Tibial nerve (tissue), 4 donors: ENCODE results near the gene RFX5. TPM values are rescaled to one million over a fixed set of nuclear protein-coding genes. Genes with fewer than 3 reads are reported as not detected.

ENCODE experiments used
- DNase-seq, 2 donors: peaks; one replicate each; pipeline ENCODE4 v3.0.0-alpha.2; 2019; ENCODE audit warnings: low spot score in 2 of 2
- H3K27ac ChIP-seq, 4 donors: fragments of 200-600 bp; sonication (generic) in 3 of 4; one replicate each; pipeline ENCODE4 v1.5.1; 2017 to 2019; ENCODE audit warnings: mild to moderate bottlenecking in 1 of 4
- H3K27me3 ChIP-seq, 2 donors: fragments of 200-600 bp; sonication (generic) in 1 of 2; one replicate each; pipeline versions ENCODE4 v1.5.1 to v1.6.0; 2017 to 2019
- H3K36me3 ChIP-seq, 3 donors: fragments of 200-600 bp; sonication (generic); one replicate each; pipeline ENCODE4 v1.5.1; 2018 to 2019
- H3K4me1 ChIP-seq, 4 donors: fragments of 200-600 bp; sonication (generic) in 3 of 4; one replicate each; pipeline ENCODE4 v1.5.1; 2017 to 2019
- H3K4me3 ChIP-seq, 4 donors: fragments of 200-600 bp; sonication (generic) in 3 of 4; one replicate each; pipeline ENCODE4 v1.5.1; 2017 to 2019; ENCODE audit warnings: mild to moderate bottlenecking in 1 of 4, moderate library complexity in 1 of 4
- H3K9me3 ChIP-seq, 4 donors: fragments of 200-600 bp; sonication (generic) in 3 of 4; one replicate each; pipeline ENCODE4 v1.5.1; 2017 to 2019
- EP300 ChIP-seq, 2 donors: sonication (generic); formaldehyde crosslinking; IDR thresholded peaks; one replicate each; pipeline ENCODE4 v1.6.1; 2017; ENCODE audit warnings: antibody characterized with exemption in 2 of 2, mild to moderate bottlenecking in 1 of 2
- POLR2A ChIP-seq, 2 donors: fragments of 450-650 bp; IDR thresholded peaks; one replicate each; pipeline ENCODE4 v1.6.1; 2017; ENCODE audit warnings: antibody characterized with exemption in 2 of 2, mild to moderate bottlenecking in 2 of 2, moderate library complexity in 2 of 2
- WGBS, 2 donors: methylation state at CpG; one replicate each; pipeline ENCODE4 v1.1.5; 2018; 5-methylcytosine and 5-hydroxymethylcytosine counted together
- total RNA-seq, 4 donors: library from RNA; depleted of rRNA; stranded (reverse); fragments of >200 nt; gene quantifications; one replicate each; pipeline ENCODE4 v1.1.0, GENCODE V29; 2016
- TF ChIP-seq, protein P1 (sequence below), 5 experiments: fragments of 200-600 bp in 3 of 5; fragments of 450-650 bp in 2 of 5; sonication (generic) in 3 of 5; IDR thresholded peaks; one replicate each; pipeline ENCODE4 v1.5.1; 2016 to 2019; ENCODE audit warnings: antibody characterized with exemption in 5 of 5, mild to moderate bottlenecking in 3 of 5, moderate library complexity in 2 of 5

The RFX5 gene
- total RNA-seq, 4 donors from 2014 or later = 17.7 to 45.0 (median 32.8) TPM

GRCh38 chr1:151371370-151372057 lies 24.5 kb upstream of the RFX5 start:
- Histone ChIP-seq H3K36me3 (peaks cover 0 to 4% (median 0%) of the 10 kb centered on the region in 3 donors), H3K27ac (peak overlapping the region; percentile 49 to 81 (median 74)), H3K27me3 (no peaks in the 10 kb centered on the region), H3K4me3 (peak overlapping the region; percentile 17 to 54 (median 38)), H3K4me1 (peaks cover 0 to 57% (median 38%) of the 10 kb centered on the region in 4 donors), H3K9me3 (no peaks in the 10 kb centered on the region)
- DNase-seq = peak; percentile 61 to 72
- TF ChIP-seq EP300 (IDR thresholded peaks at IDR 0.05) (peak in 1 of 2 donors; percentile 42), POLR2A (IDR thresholded peaks at IDR 0.05) (no peak)
- 14% methylated on average over 9 of the region's 9 CpGs for WGBS, 2 donors

DNA sequence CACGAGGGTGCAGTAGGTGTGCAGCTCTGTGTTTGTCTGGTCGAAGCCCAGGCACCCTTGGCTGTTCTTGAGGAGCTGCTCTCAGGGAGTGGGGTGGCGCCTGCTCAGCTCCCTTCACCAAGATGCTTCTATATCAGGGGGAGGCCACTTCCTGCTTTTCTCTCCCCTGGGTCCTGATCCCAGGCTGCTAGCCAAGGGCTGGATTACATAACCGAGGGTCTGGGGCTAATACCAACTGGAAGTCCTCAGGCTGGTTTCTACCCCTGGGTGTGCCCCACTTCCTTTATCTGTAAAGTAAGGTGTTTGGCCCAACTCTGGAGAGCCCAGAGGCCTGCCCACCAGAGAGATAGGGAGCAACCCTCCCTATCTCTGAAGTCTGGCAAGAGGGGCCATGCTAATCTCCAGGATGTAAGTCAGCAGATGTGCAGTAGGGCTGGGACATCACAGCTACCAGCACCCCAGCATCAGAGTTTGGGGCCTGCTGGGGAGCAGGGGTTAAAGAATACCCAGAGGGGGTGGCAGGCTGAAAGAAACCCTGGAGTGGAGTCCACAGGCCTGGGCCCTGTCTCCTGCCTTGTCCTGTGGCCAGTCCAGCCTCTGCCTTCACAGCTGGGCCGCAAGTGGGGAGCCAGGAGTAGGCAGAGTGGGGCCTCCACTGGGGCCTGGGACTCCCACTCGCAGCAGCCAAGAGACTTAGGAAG lies 23.3 kb upstream of the RFX5 start:
- H3K4me3 ChIP-seq = no peak overlapping the region
- peak overlapping the region in 3 of 4 donors; percentile 47 to 80 (median 69) for H3K27ac ChIP-seq
- H3K27me3 ChIP-seq = no peaks in the 10 kb centered on the region
- H3K36me3 ChIP-seq = peaks cover 0 to 15% (median 0%) of the 10 kb centered on the region in 3 donors
- TF ChIP-seq, protein P1, sequence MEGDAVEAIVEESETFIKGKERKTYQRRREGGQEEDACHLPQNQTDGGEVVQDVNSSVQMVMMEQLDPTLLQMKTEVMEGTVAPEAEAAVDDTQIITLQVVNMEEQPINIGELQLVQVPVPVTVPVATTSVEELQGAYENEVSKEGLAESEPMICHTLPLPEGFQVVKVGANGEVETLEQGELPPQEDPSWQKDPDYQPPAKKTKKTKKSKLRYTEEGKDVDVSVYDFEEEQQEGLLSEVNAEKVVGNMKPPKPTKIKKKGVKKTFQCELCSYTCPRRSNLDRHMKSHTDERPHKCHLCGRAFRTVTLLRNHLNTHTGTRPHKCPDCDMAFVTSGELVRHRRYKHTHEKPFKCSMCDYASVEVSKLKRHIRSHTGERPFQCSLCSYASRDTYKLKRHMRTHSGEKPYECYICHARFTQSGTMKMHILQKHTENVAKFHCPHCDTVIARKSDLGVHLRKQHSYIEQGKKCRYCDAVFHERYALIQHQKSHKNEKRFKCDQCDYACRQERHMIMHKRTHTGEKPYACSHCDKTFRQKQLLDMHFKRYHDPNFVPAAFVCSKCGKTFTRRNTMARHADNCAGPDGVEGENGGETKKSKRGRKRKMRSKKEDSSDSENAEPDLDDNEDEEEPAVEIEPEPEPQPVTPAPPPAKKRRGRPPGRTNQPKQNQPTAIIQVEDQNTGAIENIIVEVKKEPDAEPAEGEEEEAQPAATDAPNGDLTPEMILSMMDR (IDR thresholded peaks at IDR 0.05) = no peak
- no peak for TF ChIP-seq EP300 (IDR thresholded peaks at IDR 0.05)
- H3K4me1 ChIP-seq = peaks cover 0 to 57% (median 38%) of the 10 kb centered on the region in 4 donors
- no peak for DNase-seq
- H3K9me3 ChIP-seq = no peaks in the 10 kb centered on the region
- WGBS, 2 donors = 49 to 56% methylated on average over 6 of the region's 6 CpGs

DNA sequence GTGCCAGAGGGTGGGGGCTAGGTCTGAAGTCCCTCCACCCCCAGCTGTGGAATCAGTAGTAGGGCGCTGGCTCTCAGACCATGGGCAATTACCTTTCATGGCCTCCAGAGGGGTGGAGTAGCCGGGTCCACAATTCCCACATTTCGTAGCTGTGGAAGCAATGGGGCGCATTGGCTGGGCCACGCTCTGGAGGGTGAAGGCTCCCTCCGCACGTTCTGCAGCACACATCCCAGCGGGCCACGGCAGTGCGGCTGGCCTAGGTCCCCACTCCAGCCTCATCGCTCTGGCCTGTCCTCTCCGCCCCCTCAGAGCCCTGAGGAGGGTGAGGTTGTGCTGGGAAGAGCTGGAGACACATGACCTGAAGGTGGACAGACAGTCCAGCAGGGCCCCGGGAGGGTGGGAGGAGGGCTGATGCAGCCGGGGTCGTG lies 22.6 kb upstream of the RFX5 start:
- no peaks in the 10 kb centered on the region for H3K9me3 ChIP-seq
- H3K27me3 ChIP-seq = no peaks in the 10 kb centered on the region
- DNase-seq = no peak
- no peak for TF ChIP-seq POLR2A (IDR thresholded peaks at IDR 0.05)
- TF ChIP-seq, protein P1 (IDR thresholded peaks at IDR 0.05) = no peak
- no peak for TF ChIP-seq EP300 (IDR thresholded peaks at IDR 0.05)
- H3K4me3 ChIP-seq = no peak overlapping the region
- H3K27ac ChIP-seq = peak overlapping the region in 3 of 4 donors; percentile 47 to 80 (median 69)
- WGBS, 2 donors = 65 to 74% methylated on average over 13 to 15 of the region's 15 CpGs
- peaks cover 0 to 23% (median 0%) of the 10 kb centered on the region in 3 donors for H3K36me3 ChIP-seq
- peaks cover 0 to 57% (median 38%) of the 10 kb centered on the region in 4 donors for H3K4me1 ChIP-seq

- DNase-seq = no peak
- H3K9me3 ChIP-seq = no peaks in the 10 kb centered on the region
- H3K36me3 ChIP-seq = peaks cover 0 to 26% (median 0%) of the 10 kb centered on the region in 3 donors
- H3K4me3 ChIP-seq = no peak overlapping the region
- H3K27ac ChIP-seq = peak overlapping the region in 1 of 4 donors; percentile 80
- 85% methylated on average over 7 of the region's 7 CpGs for WGBS, 2 donors
- H3K4me1 ChIP-seq = peaks cover 0 to 57% (median 38%) of the 10 kb centered on the region in 4 donors
- TF ChIP-seq POLR2A (IDR thresholded peaks at IDR 0.05) = no peak
- TF ChIP-seq, protein P1 (IDR thresholded peaks at IDR 0.05) = no peak
- TF ChIP-seq EP300 (IDR thresholded peaks at IDR 0.05) = no peak
- no peaks in the 10 kb centered on the region for H3K27me3 ChIP-seq
Measured at GRCh38 chr1:151369302-151369610, 22.2 kb upstream of the RFX5 start.

- no peaks in the 10 kb centered on the region for H3K9me3 ChIP-seq
- peaks cover 0 to 32% (median 0%) of the 10 kb centered on the region in 3 donors for H3K36me3 ChIP-seq
- DNase-seq = no peak
- WGBS, 2 donors = 87 to 91% methylated on average over 17 of the region's 20 CpGs
- H3K4me3 ChIP-seq = no peak overlapping the region
- peaks cover 0 to 57% (median 38%) of the 10 kb centered on the region in 4 donors for H3K4me1 ChIP-seq
- H3K27ac ChIP-seq = peak overlapping the region in 1 of 4 donors; percentile 52
- TF ChIP-seq, protein P1 (IDR thresholded peaks at IDR 0.05) = no peak
- TF ChIP-seq EP300 (IDR thresholded peaks at IDR 0.05) (no peak), POLR2A (IDR thresholded peaks at IDR 0.05) (no peak)
- no peaks in the 10 kb centered on the region for H3K27me3 ChIP-seq
Measured at GRCh38 chr1:151368393-151369301, 21.6 kb upstream of the RFX5 start.
